GM12878 (cell line): Measurements from ENCODE around the gene PLAC8L1.

Experiments used
- CBX5 ChIP-seq: sonication (generic); IDR thresholded peaks from 2 replicates; pipeline ENCODE4 v1.6.1; 2016; ENCODE audit warnings: low read depth, moderate library complexity, mild to moderate bottlenecking, inconsistent platforms
- KDM1A ChIP-seq: fragments of 200-600 bp; sonication (generic); IDR thresholded peaks from 2 replicates; pipeline ENCODE4 v1.6.1; 2016; ENCODE audit warnings: borderline replicate concordance
- MTA3 ChIP-seq: IDR thresholded peaks from 2 replicates; pipeline ENCODE4 v1.6.1; 2012; ENCODE audit warnings: low read length, inconsistent platforms, borderline replicate concordance
- POLR2A ChIP-seq: IDR thresholded peaks from 2 replicates; pipeline ENCODE4 v1.6.1; 2011; ENCODE audit warnings: low read depth, mild to moderate bottlenecking, low read length
- USF2 ChIP-seq: IDR thresholded peaks from 2 replicates; pipeline ENCODE4 v1.6.1; 2011; ENCODE audit warnings: low read depth, low read length, improper control_type of control experiment, borderline replicate concordance
- TF ChIP-seq, protein P1 (sequence below), 3 experiments: IDR thresholded peaks in 2 of 3; conservative IDR thresholded peaks in 1 of 3; 2 replicates each; pipeline ENCODE4 v1.5.1; 2011; ENCODE audit warnings: low read depth in 3 of 3, low read length in 3 of 3, mild to moderate bottlenecking in 3 of 3, control low read depth in 2 of 3, moderate library complexity in 2 of 3, inconsistent platforms in 1 of 3, mixed read lengths in 1 of 3; ENCODE audit not compliant: control insufficient read depth in 2 of 3, insufficient read depth in 1 of 3; ENCODE audit errors: extremely low read depth in 1 of 3
- TF ChIP-seq, protein P2 (sequence below): fragments of 450-650 bp; IDR thresholded peaks from 2 replicates; pipeline ENCODE4 v1.6.1; 2016; ENCODE audit warnings: mild to moderate bottlenecking

DNA sequence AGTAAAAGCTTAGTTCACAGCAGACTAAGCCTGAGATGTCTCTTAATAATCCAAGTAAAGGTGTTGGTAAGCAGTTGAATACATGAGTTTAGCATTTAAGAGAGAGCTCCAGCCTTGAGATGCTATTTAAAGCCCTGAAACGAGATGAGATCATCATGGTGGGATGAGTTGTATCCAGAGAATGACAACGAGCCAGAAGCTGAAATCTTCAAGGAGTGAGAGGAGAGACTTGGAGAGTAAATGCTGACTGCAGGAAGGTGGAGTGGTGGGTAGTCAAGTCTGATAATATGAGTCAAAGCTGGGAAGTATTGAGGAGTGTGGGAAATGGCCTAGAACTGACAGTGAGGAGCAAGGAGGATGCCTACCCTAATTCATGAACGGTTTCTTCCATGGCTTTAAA is 53.7 kb downstream of the PLAC8L1 start:
- TF ChIP-seq, protein P1, sequence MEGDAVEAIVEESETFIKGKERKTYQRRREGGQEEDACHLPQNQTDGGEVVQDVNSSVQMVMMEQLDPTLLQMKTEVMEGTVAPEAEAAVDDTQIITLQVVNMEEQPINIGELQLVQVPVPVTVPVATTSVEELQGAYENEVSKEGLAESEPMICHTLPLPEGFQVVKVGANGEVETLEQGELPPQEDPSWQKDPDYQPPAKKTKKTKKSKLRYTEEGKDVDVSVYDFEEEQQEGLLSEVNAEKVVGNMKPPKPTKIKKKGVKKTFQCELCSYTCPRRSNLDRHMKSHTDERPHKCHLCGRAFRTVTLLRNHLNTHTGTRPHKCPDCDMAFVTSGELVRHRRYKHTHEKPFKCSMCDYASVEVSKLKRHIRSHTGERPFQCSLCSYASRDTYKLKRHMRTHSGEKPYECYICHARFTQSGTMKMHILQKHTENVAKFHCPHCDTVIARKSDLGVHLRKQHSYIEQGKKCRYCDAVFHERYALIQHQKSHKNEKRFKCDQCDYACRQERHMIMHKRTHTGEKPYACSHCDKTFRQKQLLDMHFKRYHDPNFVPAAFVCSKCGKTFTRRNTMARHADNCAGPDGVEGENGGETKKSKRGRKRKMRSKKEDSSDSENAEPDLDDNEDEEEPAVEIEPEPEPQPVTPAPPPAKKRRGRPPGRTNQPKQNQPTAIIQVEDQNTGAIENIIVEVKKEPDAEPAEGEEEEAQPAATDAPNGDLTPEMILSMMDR (IDR thresholded peaks at IDR 0.05 in 2 of 3, conservative IDR thresholded peaks at IDR 0.05 in 1 of 3; ENCODE audit: control insufficient read depth in 2 of 3, extremely low read depth in 1 of 3, insufficient read depth in 1 of 3, low read depth in 3 of 3, low read length in 3 of 3): no peak
- TF ChIP-seq CBX5 (no peak), POLR2A (no peak), USF2 (no peak), KDM1A (no peak), MTA3 (no peak)
- TF ChIP-seq, protein P2, sequence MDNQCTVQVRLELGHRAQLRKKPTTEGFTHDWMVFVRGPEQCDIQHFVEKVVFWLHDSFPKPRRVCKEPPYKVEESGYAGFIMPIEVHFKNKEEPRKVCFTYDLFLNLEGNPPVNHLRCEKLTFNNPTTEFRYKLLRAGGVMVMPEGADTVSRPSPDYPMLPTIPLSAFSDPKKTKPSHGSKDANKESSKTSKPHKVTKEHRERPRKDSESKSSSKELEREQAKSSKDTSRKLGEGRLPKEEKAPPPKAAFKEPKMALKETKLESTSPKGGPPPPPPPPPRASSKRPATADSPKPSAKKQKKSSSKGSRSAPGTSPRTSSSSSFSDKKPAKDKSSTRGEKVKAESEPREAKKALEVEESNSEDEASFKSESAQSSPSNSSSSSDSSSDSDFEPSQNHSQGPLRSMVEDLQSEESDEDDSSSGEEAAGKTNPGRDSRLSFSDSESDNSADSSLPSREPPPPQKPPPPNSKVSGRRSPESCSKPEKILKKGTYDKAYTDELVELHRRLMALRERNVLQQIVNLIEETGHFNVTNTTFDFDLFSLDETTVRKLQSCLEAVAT: no peak
